Adipocyte (in vitro differentiated cells): ENCODE results near the gene DOCK2.

Experiments
- DNase-seq: peaks from one replicate; pipeline ENCODE4 v3.0.0-alpha.2; 2015; ENCODE audit warnings: low read depth
- H3K27me3 ChIP-seq: replicated peaks from 2 replicates; pipeline ENCODE4 v1.7.0; 2013; ENCODE audit warnings: mild to moderate bottlenecking, low read length, moderate library complexity; ENCODE audit not compliant: control insufficient read depth, insufficient read depth
- H3K36me3 ChIP-seq: 2 replicates; pipeline ENCODE4 v1.7.0; 2013; ENCODE audit warnings: low read length, mild to moderate bottlenecking, moderate library complexity; ENCODE audit not compliant: control insufficient read depth, insufficient read depth, severe bottlenecking
- H3K4me1 ChIP-seq: 2 replicates; pipeline ENCODE4 v1.7.0; 2013; ENCODE audit warnings: mild to moderate bottlenecking, low read length, moderate library complexity; ENCODE audit not compliant: control insufficient read depth, insufficient read depth
- H3K4me3 ChIP-seq: 2 replicates; pipeline ENCODE4 v1.7.0; 2013; ENCODE audit warnings: mild to moderate bottlenecking, low read length, moderate library complexity
- H3K9ac ChIP-seq: 2 replicates; pipeline ENCODE4 v1.7.0; 2013; ENCODE audit warnings: mild to moderate bottlenecking, low read length, moderate library complexity
- H3K9me3 ChIP-seq: 2 replicates; pipeline ENCODE4 v1.7.0; 2013; ENCODE audit warnings: mild to moderate bottlenecking, low read length, moderate library complexity; ENCODE audit not compliant: control insufficient read depth

DOCK2 gene

DNA sequence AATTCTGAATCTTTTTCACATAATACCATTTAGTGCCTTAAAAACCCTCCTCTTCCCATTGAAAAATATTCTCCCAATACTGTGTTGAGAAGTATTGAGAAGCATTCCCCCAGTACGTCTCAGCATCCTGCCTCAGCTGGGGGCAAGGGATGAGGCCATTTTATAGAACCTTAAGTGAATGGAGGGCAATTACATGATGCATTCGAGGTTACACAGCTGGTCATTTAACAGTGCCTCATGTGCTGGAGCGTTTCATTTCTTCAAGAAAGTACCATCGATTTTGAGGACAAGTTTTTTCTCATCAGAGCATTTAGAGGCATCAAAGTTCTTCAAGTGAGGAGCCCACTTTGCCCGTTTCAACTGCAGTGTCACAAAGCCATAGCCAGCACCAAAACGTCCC lies 135.6 kb downstream of the DOCK2 start:
- Histone ChIP-seq H3K9ac (no peak overlapping the region), H3K36me3 (no peaks in the 10 kb centered on the region), H3K27me3 (no peaks in the 10 kb centered on the region), H3K4me1 (no peaks in the 10 kb centered on the region), H3K4me3 (no peak overlapping the region), H3K9me3 (no peaks in the 10 kb centered on the region)
- no peak for DNase-seq

DNA sequence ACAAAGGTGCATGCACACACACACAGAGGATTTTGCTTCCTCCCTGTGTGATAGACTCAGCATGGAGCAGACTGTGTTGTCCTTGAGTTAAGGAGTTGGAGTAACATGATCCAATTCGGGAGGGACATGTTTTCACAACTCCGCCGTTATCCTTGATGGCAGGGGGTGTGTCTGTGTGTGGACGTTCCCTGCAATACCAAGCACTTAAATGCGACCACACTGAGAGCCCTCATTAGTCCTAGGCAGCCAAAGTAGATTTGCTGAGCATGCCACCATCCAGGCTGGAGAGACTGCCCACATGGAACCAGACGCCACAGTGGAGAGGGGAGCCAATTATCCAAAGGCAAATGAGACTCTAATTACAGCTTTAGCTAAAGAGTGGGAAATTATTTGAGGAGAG lies 140.1 kb downstream of the DOCK2 start:
- Histone ChIP-seq H3K4me1 (no peaks in the 10 kb centered on the region), H3K27me3 (no peaks in the 10 kb centered on the region), H3K4me3 (no peak overlapping the region), H3K9me3 (no peaks in the 10 kb centered on the region), H3K9ac (no peak overlapping the region), H3K36me3 (no peaks in the 10 kb centered on the region)
- no peak for DNase-seq

DNA sequence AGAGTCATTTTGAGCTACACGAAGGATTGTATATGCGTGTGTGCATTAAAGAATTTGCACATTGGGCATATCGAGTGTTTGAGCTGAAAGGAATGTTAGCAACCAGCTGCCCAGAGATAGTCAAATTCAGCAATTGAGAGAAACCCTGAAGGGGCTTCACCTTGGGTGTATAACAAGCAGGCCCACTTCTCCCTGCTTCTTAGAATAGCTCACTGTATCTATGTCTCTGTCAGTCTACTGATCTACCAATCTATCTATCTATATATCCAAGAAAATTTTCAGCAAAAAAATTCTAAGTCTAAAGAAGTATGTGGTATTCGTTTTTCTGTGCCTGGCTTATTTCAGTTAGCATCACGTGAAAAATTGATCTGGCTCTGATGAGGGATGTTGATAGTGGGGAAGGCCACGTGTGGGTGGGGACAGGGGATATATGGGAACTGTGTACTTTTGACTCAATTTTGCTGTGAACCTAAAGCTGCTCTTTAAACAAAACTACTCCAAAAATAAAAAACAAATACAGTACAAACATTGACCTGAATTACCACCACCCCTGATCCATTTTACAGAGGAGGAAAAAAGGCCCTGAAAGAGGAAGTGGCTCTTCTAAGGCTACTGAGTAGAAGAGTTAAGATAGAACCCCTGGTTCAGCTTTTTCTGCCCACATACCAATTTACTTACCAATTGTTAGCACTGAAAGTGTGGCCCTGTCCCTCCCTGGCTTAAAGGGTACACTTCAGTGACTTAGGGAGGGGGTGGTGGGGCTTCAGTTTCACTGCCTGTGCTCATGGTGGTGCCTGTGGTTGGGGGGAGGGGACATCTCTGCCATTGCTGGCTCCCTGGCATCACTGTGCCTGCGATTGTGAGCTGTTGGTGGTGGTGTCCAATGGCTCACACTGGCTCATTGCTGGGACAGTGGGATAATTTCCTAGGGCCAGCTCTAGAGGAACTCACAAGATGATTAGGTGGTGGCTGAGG lies 141.8 kb downstream of the DOCK2 start:
- DNase-seq = no peak
- Histone ChIP-seq H3K4me1 (no peaks in the 10 kb centered on the region), H3K36me3 (no peaks in the 10 kb centered on the region), H3K9me3 (no peaks in the 10 kb centered on the region), H3K4me3 (no peak overlapping the region), H3K27me3 (no peaks in the 10 kb centered on the region), H3K9ac (no peak overlapping the region)

DNA sequence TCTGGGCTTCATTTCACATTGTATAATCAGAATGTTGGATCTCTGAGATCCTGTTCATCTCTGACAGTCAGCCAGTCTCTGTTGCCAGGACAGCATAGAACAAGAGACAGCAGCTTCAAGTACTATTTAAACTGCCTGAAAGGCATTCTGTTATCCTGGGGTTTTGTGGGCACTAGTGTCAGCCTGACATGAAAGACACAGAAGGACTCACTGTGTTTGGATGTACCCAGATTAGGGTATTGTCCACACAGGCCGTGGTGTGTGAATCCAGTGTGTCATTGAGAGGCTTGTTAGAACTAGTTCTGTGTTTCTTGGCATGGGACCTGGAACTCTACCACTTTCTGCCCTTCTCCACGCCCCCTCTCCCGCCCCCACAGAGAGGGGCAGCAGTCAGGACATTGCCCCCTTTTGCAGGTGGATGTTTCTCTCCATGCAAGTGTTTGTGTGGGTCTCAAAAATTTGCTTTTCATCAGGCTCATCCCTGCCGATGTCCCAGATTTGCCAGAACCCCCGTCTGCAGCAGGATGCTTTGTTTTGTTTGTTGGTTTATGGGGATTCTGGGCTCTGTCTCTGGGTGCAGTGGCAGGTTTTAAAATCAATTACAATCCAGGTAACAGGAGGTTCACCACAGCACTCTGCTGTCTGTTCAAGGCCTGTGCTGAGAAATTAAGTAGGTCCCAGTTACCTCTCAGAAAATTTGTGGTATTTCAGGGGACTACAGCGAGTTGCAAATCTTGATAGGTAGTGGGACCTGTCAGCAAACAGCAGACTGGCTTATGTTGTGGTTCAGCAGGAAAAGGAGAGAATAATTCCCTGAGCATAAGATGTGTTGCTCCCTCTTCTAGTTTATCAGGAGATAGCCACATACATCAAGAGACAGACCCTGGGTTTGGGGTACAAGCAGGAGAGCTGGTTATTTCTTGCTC lies 144.6 kb downstream of the DOCK2 start:
- H3K27me3 ChIP-seq = no peaks in the 10 kb centered on the region
- no peaks in the 10 kb centered on the region for H3K36me3 ChIP-seq
- H3K9ac ChIP-seq = no peak overlapping the region
- H3K4me1 ChIP-seq = no peaks in the 10 kb centered on the region
- no peak overlapping the region for H3K4me3 ChIP-seq
- H3K9me3 ChIP-seq = no peaks in the 10 kb centered on the region
- no peak for DNase-seq

DNA sequence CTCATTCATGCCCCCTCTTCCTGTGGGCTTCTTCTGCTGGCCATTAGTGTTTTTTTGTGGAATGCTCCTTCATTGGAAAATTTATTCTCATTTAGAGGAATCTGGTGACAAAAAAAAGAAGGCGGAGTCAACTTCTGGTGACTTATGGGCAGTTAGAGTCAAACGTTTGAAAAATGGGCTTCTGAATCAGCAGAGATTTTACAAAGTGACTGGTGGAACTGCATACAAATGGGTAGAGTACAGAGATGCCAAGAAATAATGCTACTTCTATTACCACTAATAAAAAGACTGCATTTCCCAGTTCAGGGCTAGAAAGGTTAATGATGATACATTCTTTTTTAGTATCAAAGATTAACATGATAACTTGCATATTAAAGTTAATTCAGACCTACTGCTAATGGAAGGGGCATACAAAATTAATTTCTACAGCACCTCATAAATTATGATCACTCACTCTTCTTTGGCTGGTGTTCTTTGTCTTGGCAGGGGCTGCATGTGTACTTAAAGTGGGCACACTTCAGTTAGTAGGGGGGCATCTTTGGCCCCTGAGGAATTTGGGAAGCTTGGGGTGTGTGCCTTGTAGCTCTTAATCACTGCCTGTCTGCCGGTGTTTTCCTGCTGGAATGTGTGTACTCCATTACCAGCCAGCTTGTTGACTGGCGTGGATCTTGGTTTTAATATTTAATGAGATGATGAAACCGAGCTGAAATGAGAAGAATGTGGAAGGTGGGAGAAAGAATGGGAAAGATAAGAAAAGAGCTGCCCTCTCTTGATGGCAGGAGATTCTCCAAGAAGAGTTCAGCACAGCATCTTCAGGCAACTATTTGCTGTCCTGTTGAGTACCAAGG lies 148.9 kb downstream of the DOCK2 start:
- Histone ChIP-seq H3K9me3 (no peaks in the 10 kb centered on the region), H3K36me3 (no peaks in the 10 kb centered on the region), H3K27me3 (no peaks in the 10 kb centered on the region), H3K9ac (no peak overlapping the region), H3K4me3 (no peak overlapping the region), H3K4me1 (peaks cover 4% of the 10 kb centered on the region)
- DNase-seq = no peak

DNA sequence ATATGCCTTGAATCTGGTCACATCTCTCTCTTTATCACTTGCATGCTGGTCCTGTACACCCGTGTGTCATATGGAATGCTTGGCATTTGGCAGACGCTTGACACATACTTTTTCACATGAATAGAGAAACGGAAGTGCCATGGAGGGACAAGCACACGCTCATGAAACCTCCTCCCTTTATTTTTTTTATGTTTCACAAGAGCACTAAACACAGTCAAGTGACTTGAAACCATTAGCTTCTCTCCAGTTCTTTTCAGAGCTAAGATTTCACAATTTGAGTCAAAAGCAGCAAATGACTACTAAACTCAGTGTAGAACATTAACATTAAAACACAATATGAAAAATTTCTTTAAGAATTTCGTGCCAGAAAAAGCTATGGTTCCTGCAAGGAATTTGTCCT lies 151.1 kb downstream of the DOCK2 start:
- no peak overlapping the region for H3K9ac ChIP-seq
- H3K9me3 ChIP-seq = no peaks in the 10 kb centered on the region
- DNase-seq = peak; percentile 20
- peaks cover 4% of the 10 kb centered on the region for H3K4me1 ChIP-seq
- no peaks in the 10 kb centered on the region for H3K27me3 ChIP-seq
- no peaks in the 10 kb centered on the region for H3K36me3 ChIP-seq
- no peak overlapping the region for H3K4me3 ChIP-seq

DNA sequence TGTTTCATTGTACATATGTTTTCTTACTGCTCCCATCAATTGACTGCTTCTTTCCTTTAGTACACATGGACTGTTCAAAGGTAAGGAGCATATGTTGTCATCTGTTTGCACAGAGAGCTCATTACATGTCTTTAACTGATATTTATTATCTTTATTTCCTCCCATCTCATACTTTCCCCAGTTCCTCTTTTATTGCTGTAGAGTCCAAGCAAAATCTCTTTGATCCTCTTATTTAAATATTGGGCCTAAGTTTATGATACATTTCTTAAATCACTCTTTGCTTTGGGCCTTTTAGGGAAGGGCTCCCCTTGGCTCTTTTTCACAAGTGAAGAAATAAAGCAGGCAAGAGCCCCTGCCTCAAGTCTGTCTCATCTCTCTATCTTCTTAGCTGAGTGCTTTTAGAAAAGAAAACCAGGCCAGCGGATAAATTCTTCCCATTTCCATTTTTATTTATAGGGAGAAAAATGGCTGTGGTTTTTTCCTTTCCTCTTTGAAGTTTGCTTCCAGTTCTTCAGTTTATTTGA lies 152.4 kb downstream of the DOCK2 start:
- no peak overlapping the region for H3K4me3 ChIP-seq
- H3K4me1 ChIP-seq = peaks cover 4% of the 10 kb centered on the region
- H3K9ac ChIP-seq = no peak overlapping the region
- no peak for DNase-seq
- no peaks in the 10 kb centered on the region for H3K9me3 ChIP-seq
- no peaks in the 10 kb centered on the region for H3K27me3 ChIP-seq
- H3K36me3 ChIP-seq = no peaks in the 10 kb centered on the region

DNA sequence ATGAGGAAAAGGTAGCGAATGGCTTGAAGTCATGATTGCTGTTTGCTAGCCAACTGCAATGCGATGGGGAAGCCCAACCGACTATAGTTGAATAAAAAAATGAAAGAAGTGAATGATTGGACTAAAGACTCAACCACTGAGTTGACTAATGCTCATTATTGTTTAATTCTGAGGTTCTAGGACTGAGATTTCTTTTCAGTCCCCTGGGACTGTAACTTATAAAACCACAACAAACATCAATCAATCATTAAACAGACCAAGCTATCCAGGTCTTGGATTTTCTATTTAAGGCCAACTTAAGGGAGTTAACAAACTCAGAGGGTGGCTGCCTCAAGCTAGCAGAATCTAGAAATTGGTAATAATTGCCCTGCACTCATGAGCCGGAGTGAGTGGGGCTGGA lies 154.2 kb downstream of the DOCK2 start:
- no peak for DNase-seq
- no peaks in the 10 kb centered on the region for H3K9me3 ChIP-seq
- no peaks in the 10 kb centered on the region for H3K36me3 ChIP-seq
- no peak overlapping the region for H3K9ac ChIP-seq
- peaks cover 4% of the 10 kb centered on the region for H3K4me1 ChIP-seq
- no peak overlapping the region for H3K4me3 ChIP-seq
- no peaks in the 10 kb centered on the region for H3K27me3 ChIP-seq

DNA sequence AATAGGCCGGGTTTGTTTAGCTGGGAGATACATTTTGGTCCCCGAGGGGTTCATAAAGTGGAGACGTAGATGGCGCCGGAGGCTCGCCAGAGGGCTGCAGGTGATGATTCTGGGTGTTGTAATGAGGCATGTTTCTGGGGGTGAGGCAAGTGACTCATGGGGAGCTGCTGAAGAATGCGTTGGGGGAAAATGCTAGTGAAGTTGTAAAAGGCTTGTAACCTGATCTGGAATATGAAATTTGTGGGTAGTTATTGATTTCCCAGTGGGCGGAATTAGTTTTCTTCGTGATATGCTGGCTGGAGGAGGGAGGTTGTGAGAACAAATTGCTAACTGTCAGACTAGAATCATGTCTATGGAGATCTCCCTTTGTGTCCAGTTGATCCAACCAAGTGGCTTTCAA lies 158.3 kb downstream of the DOCK2 start:
- no peaks in the 10 kb centered on the region for H3K27me3 ChIP-seq
- DNase-seq = no peak
- no peak overlapping the region for H3K9ac ChIP-seq
- H3K36me3 ChIP-seq = no peaks in the 10 kb centered on the region
- H3K4me1 ChIP-seq = no peaks in the 10 kb centered on the region
- no peak overlapping the region for H3K4me3 ChIP-seq
- no peaks in the 10 kb centered on the region for H3K9me3 ChIP-seq

DNA sequence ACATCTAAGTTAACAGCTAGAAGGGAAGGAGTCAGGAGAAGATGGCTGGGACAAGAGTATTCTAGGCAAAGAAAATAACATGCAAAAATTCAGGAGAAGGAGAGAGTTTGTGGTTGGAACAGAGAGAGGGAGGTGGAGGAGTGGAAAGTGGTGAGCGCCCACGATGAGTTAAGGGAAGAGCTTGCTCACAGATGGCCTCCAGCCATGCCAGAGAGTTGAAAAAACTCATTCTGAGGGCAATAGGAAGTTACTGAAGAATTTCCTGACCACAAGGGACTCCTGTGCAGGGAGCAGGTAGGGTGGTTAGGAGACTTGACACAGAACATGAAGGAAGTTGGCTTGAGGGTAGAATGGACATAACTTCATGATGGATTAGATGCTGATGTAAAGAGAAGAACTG lies 159.7 kb downstream of the DOCK2 start:
- no peaks in the 10 kb centered on the region for H3K36me3 ChIP-seq
- peaks cover 7% of the 10 kb centered on the region for H3K4me1 ChIP-seq
- no peak for DNase-seq
- no peak overlapping the region for H3K9ac ChIP-seq
- no peak overlapping the region for H3K4me3 ChIP-seq
- H3K27me3 ChIP-seq = no peaks in the 10 kb centered on the region
- no peaks in the 10 kb centered on the region for H3K9me3 ChIP-seq
